ENCODE measurements around the gene IPMK. TPM values are rescaled to one million over a fixed set of nuclear protein-coding genes. Genes with fewer than 3 reads are reported as not detected.

The IPMK gene
- total RNA-seq, 1 experiment from 2014 or later = 5.5 TPM

- TF ChIP-seq EZH2 (IDR thresholded peaks at IDR 0.05) (no peak), POLR2A (IDR thresholded peaks at IDR 0.05; ENCODE audit: borderline replicate concordance, extremely low read depth, insufficient read depth, insufficient read length) (no peak), RAD21 (IDR thresholded peaks at IDR 0.05; ENCODE audit: low read depth) (no peak), CBX3 (IDR thresholded peaks at IDR 0.05; ENCODE audit: low read depth) (no peak), ZFX (IDR thresholded peaks at IDR 0.05) (no peak)
Observed at GRCh38 chr10:58179238-58179637, 88.5 kb downstream of the IPMK start (continued).

- H4K20me1 ChIP-seq (ENCODE audit: insufficient read depth) = no peaks in the 10 kb centered on the region
- no peak for ATAC-seq
- H3K27ac ChIP-seq (ENCODE audit: low read depth, low read length) = no peak overlapping the region
- ChIA-PET RAD21 (ENCODE audit: low non-redundant PET in 1 of 2, low total read pairs in 2 of 2, uncharacterized antibody in 2 of 2, unreplicated experiment in 2 of 2) (interaction anchor here in 1 of 2 experiments (1.5 kb wide), 1 partner anchor 113 kb away, joined by 5 read pairs; no protein-coding TSS in a partner anchor), CTCF (interaction anchor here (1.9 to 3.6 kb wide), 2 partner anchors 90 to 112 kb away, joined by 8 to 119 read pairs; partner anchors contain the start of gene CISD1), POLR2A (no interaction called here)
- H3K79me2 ChIP-seq (ENCODE audit: insufficient read depth, low read length) = no peaks in the 10 kb centered on the region
- no peak for TF ChIP-seq CBX3 (IDR thresholded peaks at IDR 0.05; ENCODE audit: low read depth)
- TF ChIP-seq SRF (IDR thresholded peaks at IDR 0.05; ENCODE audit: low read depth) = no peak
- TF ChIP-seq CTCF (IDR thresholded peaks at IDR 0.05 in 2 of 3, conservative IDR thresholded peaks at IDR 0.05 in 1 of 3; ENCODE audit: borderline replicate concordance in 1 of 3, insufficient read depth in 1 of 3, low read depth in 2 of 3, low read length in 2 of 3) = no peak
- TF ChIP-seq EZH2 (IDR thresholded peaks at IDR 0.05) = no peak
- TF ChIP-seq REST (IDR thresholded peaks at IDR 0.05; ENCODE audit: low read depth) = no peak
- TF ChIP-seq EGR1 (IDR thresholded peaks at IDR 0.05; ENCODE audit: low read depth) = no peak
- TF ChIP-seq CEBPB (IDR thresholded peaks at IDR 0.05; ENCODE audit: low read depth) = no peak
- TF ChIP-seq FOSL1 (IDR thresholded peaks at IDR 0.05; ENCODE audit: low read depth) = no peak
- TF ChIP-seq SIN3A (IDR thresholded peaks at IDR 0.05; ENCODE audit: low read depth) = no peak
- TF ChIP-seq YY1 (IDR thresholded peaks at IDR 0.05; ENCODE audit: extremely low read depth, insufficient replicate concordance, low read depth, low read length) = no peak
- no peak for TF ChIP-seq POLR2AphosphoS5 (IDR thresholded peaks at IDR 0.05; ENCODE audit: low read depth, low read length)
- no peaks in the 10 kb centered on the region for H3K36me3 ChIP-seq (ENCODE audit: control insufficient read depth in 1 of 2, insufficient read depth in 2 of 2, low read length in 2 of 2)
- no peaks in the 10 kb centered on the region for H3K9me2 ChIP-seq (ENCODE audit: insufficient read depth)
- intact Hi-C loops (cut with micrococcal nuclease) = loop anchor here (5.0 kb wide), 1 partner anchor 213 kb away; no protein-coding TSS in a partner anchor
- no TSS peak for BruUV-seq (replicated peaks)
- H2AFZ ChIP-seq (ENCODE audit: low read depth, low read length, poor library complexity, severe bottlenecking) = no peak overlapping the region
- no peak overlapping the region for H3K9ac ChIP-seq (ENCODE audit: low read length)
- no peak overlapping the region for H3K4me2 ChIP-seq (ENCODE audit: low read length)
- H3K27me3 ChIP-seq (ENCODE audit: insufficient read depth, low read length) = no peaks in the 10 kb centered on the region
- no peaks in the 10 kb centered on the region for H3K9me3 ChIP-seq (ENCODE audit: control insufficient read depth in 1 of 2, insufficient read depth in 1 of 2, low read depth in 1 of 2, low read length in 2 of 2)
- no peak for DNase-seq (ENCODE audit: low read depth, low spot score)
- no peak overlapping the region for H3K4me3 ChIP-seq (replicated peaks in 1 of 2; ENCODE audit: low read depth in 1 of 2, low read length in 2 of 2)
- H3K4me1 ChIP-seq (ENCODE audit: control insufficient read depth in 1 of 2, insufficient read depth in 2 of 2, low read length in 2 of 2) = no peaks in the 10 kb centered on the region; a peak in 1 of 4 replicates
Observed at GRCh38 chr10:58178811-58179210, 88.9 kb downstream of the IPMK start.

All from HCT116 (cell line).